Bronchial epithelial cell (primary cell): ENCODE measurements around the gene LRRC4B. TPM values are rescaled to one million over a fixed set of nuclear protein-coding genes. Genes with fewer than 3 reads are reported as not detected.
A peak's percentile ranks its signal among the peaks of the same experiment; 100 is the strongest.

Experiments used
- DNase-seq: peaks from one replicate; pipeline ENCODE4 v3.0.0-alpha.2; 2010; ENCODE audit warnings: low read depth
- FAIRE-seq: peaks from 2 replicates; lab custom pipeline; 2011; peaks lifted over from hg19 to GRCh38; lab: Jason Lieb, UNC
- H3K27me3 ChIP-seq: 2 replicates; pipeline ENCODE4 v1.5.1; 2011; ENCODE audit warnings: low read length; ENCODE audit not compliant: control insufficient read depth, insufficient read depth
- H3K36me3 ChIP-seq: 2 replicates; pipeline ENCODE4 v1.5.1; 2011; ENCODE audit warnings: low read length; ENCODE audit not compliant: control insufficient read depth, insufficient read depth
- H3K4me3 ChIP-seq: 2 replicates; pipeline ENCODE4 v1.5.1; 2011; ENCODE audit warnings: mild to moderate bottlenecking, low read depth, low read length, control low read depth
- CTCF ChIP-seq: IDR thresholded peaks from 2 replicates; pipeline ENCODE4 v1.5.1; 2011; ENCODE audit warnings: mild to moderate bottlenecking, moderate library complexity, low read length, control low read depth, inconsistent platforms; ENCODE audit not compliant: insufficient read depth, severe bottlenecking
- total RNA-seq: library from RNA; depleted of rRNA; stranded (reverse); fragments of >200 nt; gene quantifications from 2 replicates; pipeline ENCODE4 v1.2.1, GENCODE V29; 2014

The LRRC4B gene
- total RNA-seq, 1 donor from 2014 or later, result not detected

GRCh38 chr19:50489461-50490011 lies 78.7 kb downstream of the LRRC4B start:
- Histone ChIP-seq H3K27me3 (no peaks in the 10 kb centered on the region), H3K36me3 (no peaks in the 10 kb centered on the region), H3K4me3 (no peak overlapping the region)
- FAIRE-seq (no peak), DNase-seq (no peak)
- no peak for TF ChIP-seq CTCF

- H3K36me3 ChIP-seq, result no peaks in the 10 kb centered on the region
- H3K4me3 ChIP-seq, result no peak overlapping the region
- DNase-seq (no peak), FAIRE-seq (no peak)
- H3K27me3 ChIP-seq, result no peaks in the 10 kb centered on the region
- no peak for TF ChIP-seq CTCF
Measured at GRCh38 chr19:50488389-50489194, 79.6 kb downstream of the LRRC4B start.

GRCh38 chr19:50486823-50487515 lies 81.3 kb downstream of the LRRC4B start:
- Histone ChIP-seq H3K4me3 (no peak overlapping the region), H3K36me3 (no peaks in the 10 kb centered on the region), H3K27me3 (no peaks in the 10 kb centered on the region)
- no peak for FAIRE-seq
- peak; percentile 5 for DNase-seq
- peak; percentile 48 for TF ChIP-seq CTCF

- H3K36me3 ChIP-seq, result peaks cover 4% of the 10 kb centered on the region
- TF ChIP-seq CTCF, result no peak
- no peak for DNase-seq
- no peaks in the 10 kb centered on the region for H3K27me3 ChIP-seq
- no peak overlapping the region for H3K4me3 ChIP-seq
- FAIRE-seq, result peak; percentile 47
Measured at GRCh38 chr19:50485284-50485955, 82.8 kb downstream of the LRRC4B start.

- H3K36me3 ChIP-seq, result peaks cover 19% of the 10 kb centered on the region
- FAIRE-seq, result no peak
Measured at GRCh38 chr19:50482916-50483315, 85.3 kb downstream of the LRRC4B start.

More at GRCh38 chr19:50482916-50483315, 85.3 kb downstream of the LRRC4B start:
- no peak overlapping the region for H3K4me3 ChIP-seq
- DNase-seq, result no peak
- H3K27me3 ChIP-seq, result no peaks in the 10 kb centered on the region
- no peak for TF ChIP-seq CTCF
